Activated CD8-positive, alpha-beta memory T cell treated with anti-CD3 and anti-CD28 coated beads, Interleukin-2, amount 50 U/mL, for 24 hours (primary cell): ENCODE measurements around the gene PHF2.

ENCODE experiments used
- DNase-seq: peaks from one replicate; pipeline ENCODE4 v3.0.0-alpha.2; 2020; ENCODE audit errors: extremely low read depth

The PHF2 gene

DNA sequence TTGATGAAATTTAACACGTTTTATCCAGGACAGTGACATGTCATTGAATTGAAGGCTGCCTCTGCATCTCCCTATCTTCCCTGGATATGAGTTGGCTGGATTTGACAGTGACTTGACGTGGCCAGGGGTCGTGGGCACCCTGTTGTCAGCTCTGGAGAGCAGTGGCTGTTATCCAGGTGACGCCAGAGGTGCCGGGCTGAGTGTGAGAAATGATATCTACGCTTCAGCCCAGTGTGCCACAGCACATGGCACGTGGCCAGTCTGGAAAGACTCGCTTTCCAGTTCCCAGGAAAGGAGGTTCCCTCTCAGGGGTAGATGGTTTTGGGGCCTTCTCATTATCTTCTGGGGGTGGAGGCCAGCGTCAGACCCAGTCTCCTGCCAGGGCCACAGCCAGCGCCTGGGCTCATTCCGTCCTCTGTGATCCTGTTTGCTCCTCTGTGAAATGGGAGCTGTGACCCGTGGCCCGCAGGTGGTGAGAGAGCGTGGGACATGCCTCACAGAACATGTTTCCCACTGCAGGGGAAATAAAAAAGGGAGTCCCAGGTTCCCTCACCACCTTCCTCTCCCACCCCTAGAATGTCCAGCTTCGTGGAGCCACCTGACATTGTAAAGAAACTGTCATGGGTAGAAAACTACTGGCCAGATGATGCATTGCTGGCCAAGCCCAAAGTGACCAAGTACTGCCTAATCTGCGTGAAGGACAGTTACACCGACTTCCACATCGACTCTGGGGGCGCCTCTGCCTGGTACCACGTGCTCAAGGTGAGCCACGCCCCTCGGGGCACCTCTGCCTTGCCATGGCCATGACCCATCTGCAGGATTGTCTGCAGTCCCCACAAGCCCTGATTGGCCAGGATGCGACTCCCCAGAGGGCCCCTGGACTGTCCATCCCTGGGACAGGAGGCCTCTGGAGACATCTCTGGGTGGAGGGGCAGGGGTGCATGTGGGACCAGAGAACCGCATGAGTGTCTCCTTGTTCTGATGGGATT is 76.5 kb downstream of the PHF2 start:
- no peak for DNase-seq

DNA sequence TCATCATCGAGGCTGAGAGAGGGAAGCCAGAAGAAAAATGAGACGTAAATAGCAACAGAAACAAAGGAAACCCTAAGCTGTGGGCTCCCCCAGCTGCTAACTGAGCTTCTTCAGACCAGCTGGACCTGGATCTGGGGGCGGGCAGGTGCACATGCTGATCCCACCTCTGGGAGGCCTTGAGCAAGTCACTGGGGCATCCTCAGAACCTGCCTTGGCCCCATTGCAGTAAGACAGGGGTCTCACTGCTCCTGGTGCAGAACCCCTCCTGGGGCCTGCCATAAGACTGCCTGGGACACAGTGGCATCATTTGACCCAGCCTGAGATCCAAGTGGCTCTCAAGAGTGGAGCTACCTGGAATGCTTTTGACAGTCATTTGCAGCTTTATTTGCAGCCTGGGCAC is 77.4 kb downstream of the PHF2 start:
- DNase-seq, result no peak

DNA sequence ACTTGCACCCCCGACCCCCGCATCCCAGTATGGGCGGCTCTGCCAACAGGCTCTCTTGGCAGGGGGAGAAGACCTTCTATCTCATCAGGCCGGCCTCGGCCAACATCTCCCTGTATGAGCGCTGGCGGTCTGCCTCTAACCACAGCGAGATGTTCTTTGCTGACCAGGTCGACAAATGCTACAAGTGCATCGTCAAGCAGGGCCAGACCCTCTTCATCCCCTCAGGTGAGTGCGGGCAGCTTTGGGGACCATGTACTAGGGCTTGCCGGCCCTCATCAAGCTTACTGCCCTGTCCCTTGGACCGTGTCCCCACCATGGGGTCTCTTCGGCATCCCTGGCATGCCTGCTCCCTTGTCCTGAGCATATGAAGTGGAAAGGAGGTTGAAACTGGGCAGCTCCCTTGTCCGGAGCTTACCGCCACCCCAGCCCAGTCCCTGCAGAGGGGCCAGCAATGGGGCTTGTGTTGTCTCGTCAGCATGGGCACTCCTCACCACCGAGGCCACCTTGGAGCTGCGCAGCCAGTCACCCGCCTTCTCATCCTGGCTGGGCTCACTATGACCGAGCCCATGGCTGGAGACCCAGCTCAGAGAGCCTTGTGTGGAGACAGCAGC is 78.1 kb downstream of the PHF2 start:
- no peak for DNase-seq

DNA sequence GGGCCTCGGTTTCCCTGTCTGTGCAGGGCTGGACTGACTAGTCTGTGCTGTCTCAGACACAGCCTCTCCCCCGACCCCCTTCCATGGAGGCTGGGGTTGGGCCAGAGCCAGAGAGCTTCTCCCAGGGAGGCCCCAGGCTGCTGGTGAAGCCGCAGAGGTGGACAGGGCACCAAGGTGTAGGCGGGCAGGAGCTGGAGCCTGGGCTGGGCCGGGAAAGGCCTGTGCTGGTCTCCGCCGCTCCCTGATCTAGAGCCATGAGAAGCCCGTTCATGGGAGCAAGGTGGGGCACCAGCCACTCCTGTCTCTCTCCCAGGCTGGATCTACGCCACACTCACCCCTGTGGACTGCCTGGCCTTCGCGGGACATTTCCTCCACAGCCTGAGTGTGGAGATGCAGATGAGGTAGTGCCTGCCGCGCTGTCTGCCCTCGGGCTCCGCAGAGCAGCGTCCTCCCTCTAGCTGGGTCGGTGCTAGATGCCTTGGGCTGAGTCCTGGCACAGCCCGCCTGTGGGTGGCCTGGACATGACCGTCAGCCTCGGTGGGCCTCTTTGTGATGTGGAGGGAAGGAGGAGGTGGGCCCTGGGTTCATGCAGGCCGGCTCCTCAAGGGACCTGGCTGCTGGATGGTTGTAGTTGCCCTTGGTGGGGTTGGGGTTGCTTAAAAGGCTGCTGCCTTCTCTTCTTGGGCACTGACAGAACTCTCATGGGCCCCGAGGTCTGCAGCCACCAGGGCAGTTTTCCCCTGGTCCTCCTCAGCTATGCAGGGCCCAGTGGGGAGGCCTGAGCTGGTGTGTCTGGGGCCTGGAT is 79.4 kb downstream of the PHF2 start:
- no peak for DNase-seq

DNA sequence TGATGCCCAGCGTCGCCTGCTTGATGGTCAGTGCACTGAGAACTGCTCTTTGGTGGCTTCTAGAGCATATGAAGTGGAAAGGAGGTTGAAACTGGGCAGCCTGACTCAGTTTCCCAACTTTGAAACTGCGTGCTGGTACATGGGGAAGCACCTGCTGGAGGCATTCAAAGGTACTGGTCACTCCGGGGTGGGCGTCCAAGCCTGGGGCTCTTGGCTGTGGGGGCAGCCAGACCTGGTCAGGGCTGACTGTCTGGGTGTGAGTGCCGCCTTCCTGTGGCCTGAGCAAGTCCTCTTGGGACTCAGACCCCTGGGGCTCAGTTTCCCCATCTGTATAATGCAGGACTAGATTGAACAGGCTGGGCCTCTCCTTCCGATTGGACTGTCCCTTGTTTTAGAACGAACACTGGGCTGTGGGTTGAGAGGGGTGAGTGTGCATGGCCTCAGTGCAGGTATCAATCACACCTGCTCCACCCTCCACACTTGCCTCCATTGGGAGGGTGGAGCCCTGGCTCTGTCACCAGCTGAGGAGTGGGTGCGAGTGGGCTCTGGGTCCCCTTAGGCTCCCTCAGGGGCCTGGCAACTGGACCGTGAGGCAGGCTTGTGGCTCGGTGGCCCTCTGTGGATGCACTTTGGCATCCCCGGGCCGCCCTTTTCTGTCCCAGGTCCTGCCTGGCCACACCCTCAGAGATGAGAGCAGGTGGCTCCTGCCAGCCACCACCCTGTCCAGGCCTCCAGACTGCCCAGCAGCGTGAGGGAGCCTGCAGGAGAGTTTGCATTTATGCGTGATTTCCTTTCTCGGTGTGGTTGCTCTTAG is 80.2 kb downstream of the PHF2 start:
- DNase-seq, result no peak

DNA sequence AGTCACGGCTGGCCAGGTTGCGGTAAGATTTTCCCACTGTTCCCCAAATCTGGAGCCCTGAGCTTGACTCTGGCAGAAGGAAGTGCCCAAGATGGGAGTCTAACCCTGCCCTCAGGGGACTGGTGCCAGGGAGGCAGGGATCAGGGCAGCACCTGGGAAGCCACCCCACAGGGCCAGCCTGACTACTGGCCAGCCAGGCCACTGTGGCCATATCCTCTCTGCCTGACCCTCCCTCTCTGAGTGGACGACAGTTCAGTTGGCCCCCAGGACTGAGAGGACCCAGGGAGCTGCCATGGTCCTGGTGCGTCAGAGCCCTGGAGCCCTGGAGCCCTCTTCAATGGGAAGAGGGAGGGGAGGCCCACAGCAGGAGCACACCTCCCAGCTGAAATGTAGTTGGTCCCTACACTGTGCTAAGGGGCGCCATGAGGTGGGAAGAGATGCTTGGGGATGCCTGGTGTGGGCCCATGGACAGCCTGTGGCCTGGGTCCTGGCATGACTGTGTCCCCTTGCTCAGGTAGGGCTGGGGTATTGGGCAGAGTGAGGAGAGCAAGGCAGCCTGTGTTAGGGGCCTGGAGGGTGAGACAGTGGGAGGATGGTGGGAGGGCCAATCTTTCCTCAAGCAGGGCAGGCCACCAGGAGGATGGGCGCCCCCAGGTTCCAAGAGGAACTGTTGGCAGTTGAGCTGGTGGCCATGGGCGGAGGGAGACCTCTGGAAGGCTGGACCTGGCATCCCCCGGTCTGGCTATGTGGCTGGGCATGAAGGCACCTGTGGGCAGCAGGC is 81.1 kb downstream of the PHF2 start:
- DNase-seq, result no peak

DNA sequence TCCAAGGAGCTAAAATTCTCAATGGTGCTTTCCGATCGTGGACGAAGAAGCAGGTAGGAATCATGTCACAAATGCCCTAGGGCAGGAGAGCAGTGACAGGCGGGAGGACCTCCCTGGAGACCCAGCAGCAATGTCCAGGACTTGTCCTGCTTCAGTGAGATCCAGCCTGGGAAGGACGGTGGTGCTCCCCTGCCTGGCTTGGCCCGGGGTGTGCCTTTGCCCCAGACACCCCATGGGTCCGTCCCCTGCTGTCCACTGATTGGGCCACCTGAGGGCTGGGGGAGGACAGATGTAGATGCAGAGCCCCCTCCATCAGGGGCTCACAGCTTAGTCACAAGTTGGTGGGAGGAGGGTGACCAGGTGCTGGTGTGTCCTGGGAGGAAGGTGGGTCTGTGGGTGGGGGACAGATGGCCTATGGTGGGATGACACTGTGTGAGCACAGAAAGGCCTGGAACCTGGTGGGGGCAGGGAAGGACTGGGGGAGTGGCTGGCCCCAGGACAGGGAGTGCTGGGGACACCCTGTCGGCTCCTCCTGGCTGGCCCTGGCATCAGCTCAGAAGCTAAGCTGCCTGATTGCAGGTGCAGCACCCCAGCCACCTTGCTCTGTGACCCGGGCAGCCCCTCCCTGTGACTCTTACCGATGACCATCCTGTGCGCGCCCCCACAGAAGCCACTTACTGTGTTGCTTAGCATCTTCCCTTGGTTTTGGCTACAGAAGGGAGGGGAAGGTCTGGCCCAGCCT is 82.0 kb downstream of the PHF2 start:
- no peak for DNase-seq

DNA sequence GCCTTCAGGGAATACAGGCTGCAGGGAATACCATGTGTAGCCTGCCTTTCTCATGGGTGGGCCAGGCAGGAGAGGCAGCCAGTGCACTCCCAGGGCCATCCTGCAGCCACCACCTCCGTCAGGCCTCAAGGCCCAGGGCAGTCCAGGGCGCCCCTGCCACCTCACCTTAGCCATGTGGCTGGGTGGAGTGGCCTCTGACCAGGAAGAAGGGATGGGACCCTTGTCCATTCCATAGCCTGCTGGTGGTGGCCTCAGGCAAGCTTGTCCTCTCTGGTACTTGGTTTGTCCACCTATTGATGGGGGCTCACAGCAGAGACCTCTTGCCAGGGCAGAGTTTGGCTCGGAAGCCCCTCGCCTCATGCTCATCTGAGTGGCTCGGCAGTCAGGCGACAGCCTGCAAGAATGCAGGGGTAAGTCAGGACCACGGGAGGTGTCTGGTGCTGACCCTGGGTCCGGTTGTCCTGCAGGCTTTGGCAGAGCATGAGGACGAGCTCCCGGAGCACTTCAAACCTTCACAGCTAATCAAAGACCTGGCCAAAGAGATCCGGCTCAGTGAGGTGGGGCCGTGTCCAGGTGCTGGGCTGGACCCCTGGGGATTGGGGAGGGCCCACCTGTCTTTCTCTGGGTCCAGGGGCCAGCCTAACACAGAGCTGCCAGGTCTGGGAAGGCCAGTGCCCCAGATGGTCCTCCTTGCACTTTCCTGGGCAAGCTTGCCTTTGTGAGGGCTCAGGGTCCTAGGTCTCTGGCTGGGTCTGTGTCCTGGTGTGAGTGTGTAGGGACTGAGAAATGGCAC is 82.9 kb downstream of the PHF2 start:
- no peak for DNase-seq

DNA sequence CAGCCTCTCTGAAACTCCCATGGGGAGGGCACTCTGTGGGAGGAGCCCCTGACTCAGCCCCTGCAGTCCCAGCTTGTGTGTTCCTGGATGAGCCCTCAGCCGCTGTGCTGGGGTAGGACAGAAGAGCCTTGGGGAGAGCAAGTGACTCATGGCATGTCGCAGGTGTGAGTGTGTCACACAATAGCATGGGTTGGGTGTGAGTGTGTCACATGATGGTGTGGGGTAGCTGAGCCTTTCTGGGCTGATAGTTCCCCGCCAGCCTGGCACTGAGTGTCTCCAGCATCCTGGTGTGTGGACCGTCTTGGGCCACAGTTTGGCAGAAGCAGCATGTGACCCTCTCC is 83.4 kb downstream of the PHF2 start:
- DNase-seq, result no peak

DNA sequence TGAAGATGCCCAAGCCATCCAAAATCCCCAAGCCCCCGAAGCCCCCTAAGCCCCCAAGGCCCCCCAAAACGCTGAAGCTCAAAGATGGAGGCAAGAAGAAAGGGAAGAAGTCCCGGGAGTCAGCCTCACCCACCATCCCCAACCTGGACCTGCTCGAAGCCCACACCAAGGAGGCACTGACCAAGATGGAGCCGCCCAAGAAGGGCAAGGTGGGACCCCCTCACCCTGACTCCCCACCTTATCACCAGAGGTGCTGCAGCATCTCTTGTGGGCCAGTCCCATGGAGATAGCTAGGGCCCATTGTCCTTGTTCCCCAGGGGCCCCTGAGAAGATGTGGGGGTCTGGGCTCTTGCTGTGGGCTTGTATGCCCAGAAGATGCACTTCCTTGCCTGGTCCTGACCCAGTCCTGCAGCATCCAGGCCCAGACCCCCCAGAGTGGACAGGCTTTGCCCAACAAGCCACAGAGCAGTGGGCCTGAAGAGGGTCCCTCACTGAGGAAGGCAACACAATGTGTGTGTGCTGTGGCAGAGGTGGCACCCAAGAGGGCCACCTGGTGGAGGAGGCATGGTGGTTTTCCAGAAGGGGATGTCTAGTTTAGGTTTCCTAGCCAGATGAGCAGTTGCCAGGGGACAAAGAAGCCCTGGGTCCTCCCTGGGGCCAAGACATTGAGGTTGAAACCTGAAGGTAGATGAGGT is 84.1 kb downstream of the PHF2 start:
- DNase-seq, result no peak

DNA sequence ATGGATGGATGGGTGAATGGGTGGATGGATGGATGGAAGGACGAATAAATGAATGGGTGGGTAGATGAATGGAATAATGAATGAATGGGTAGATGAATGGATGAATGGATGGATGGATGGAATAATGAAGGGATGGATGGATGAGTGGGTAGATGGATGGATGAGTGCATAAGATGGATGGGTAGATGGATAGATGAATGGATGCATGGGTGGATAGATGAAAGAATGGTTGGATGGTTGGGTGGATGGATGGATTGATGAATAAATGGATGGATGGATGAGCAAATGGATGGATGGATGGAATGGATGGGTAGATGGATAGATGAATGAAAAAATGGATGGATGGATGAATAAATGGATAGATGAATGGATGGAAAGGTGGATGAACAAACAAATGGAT is 85.2 kb downstream of the PHF2 start:
- DNase-seq, result no peak

DNA sequence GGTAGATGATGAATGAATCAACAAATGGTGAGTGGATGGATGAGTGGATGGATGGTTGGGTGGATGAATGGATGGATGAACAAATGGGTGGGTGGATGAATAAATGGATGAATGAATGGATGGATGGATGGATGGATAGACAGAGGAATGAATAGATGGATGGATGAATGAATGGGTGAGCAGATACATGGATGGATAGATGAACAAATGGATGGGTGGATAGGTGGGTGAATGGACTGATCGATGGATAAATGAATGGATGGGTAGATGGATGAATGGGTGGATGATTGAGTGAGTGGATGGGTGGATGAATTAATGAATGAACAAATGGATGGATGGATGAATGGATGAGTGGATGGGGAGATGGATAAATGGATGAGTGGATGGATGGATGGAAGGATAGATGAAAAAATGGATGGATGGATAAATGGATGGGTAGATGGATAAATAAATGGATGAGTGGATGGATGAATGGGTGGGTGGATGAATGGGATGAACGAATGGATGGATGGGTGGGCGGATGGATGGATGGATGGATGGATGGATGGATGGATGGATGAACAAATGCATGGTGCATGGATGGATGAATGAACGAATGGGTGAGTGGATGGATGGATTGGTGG is 85.7 kb downstream of the PHF2 start:
- no peak for DNase-seq

DNA sequence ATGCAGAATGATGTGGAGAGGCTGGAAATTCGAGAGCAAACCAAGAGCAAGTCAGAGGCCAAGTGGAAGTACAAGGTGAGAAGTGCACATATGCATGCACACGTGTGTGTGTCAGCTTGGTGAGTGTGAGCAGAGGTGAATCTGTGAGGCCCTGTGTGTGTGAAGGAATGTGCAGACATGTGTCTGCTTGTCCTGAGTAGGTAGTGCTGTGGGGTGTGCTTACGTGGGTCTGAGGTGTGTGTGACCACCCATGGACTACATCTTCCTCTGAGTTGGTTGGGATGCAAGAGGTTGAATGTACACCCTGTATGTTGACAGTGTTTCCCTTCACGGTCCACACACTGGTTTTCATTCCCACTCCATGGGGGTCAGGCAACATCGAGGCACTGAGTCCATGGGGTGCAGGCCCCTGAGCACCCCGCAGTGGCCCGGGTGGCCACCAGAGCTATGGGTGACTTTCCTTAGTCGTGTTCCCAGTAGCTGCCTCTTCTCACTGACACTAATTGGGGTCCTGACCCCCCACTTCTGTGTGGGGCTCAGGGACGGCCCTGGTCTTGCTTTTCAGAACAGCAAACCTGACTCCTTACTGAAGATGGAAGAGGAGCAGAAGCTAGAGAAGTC is 86.7 kb downstream of the PHF2 start:
- DNase-seq, result no peak

DNA sequence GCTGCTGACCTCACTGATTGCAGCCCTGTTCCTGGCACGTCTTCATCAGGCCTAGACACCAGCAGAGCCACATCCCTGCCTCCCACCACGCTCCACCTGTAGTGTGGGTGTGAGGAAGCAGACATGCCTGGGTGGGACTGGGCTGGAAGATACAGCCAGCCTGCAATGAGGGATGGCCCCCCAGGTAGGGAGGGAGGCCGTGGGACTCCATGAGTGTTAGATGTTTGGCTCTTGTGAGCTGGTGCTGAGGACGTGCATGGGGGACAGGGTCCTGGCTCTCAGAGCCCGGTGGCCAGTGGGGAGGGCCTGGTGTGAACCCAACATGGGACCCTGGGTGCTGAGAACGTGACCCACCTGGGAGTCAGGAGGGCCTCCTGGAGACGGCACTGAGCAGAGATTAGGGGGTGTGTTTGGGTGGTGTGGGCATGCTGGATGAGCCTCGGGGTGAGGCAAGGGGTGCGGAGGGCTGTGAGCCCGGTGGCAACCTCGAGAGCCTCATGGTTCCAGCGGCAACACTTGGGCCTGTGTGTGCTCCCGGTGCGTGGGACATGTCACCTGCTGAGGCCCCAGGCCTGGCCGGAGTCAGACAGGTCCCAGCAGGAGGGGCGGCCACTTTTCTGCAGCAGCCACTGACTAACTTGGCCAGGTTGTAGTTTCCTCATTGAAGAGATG is 87.6 kb downstream of the PHF2 start:
- no peak for DNase-seq

DNA sequence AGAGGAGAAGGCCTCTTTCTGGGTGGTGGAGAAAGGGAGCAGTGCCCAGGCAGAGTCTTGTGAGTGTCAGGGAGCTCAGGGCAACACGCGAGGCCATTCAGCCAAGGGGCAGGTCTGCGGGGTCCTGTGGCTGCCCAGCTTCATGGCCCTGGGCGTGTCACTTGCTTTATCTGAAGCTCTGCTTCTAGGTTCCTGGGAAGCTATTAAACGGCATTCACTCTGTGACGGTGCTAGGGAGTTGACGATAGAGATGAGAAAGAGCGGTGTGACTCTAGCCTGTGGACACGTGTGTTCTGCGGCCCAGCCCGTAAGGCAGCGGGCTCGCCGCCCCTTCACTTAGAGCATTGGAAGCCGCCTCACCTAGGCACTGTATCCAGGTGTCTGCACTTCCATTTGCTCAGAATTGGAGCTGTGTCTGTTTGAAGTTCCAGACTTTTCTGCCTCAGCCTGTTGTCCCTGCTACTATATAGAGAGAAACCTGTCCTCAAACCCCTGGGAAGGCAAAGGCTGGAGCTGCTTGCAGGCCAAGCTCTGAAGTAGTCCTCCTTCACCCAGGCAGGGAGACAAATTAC is 88.3 kb downstream of the PHF2 start:
- no peak for DNase-seq

DNA sequence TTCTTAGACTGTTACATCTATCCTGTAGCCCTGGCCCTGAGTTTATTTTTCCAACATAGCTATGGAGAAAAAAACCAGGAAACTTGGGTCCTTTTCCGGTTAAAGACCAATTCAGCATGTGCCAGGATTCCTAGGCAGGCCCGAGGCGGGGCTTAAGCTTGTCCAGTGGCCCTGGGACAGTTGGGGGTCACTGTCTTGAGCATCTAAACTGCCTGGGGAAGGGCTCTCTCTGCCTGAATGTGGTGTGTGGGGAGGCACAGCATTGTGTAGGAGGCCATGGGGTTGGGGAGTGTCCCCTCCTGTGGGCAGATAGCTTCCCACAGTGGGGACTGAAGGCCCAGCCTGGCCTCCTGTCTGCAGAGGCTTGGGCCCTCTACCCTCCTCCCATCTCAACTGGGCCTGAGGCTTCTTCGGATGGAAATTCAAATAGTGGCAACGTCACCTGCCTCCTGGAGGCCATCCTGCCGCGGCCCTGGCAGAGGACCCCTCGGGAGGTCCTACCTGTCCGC is 88.8 kb downstream of the PHF2 start:
- DNase-seq, result no peak
